ENCODE measurements around the gene ZBTB11. TPM values are rescaled to one million over a fixed set of nuclear protein-coding genes. Genes with fewer than 3 reads are reported as not detected.

ZBTB11 gene
- total and polyA plus RNA-seq, 2 donors (not counting 3 experiments of a cell fraction or from before 2014, with no cell fraction given) = 4.2 to 15.8 TPM

DNA sequence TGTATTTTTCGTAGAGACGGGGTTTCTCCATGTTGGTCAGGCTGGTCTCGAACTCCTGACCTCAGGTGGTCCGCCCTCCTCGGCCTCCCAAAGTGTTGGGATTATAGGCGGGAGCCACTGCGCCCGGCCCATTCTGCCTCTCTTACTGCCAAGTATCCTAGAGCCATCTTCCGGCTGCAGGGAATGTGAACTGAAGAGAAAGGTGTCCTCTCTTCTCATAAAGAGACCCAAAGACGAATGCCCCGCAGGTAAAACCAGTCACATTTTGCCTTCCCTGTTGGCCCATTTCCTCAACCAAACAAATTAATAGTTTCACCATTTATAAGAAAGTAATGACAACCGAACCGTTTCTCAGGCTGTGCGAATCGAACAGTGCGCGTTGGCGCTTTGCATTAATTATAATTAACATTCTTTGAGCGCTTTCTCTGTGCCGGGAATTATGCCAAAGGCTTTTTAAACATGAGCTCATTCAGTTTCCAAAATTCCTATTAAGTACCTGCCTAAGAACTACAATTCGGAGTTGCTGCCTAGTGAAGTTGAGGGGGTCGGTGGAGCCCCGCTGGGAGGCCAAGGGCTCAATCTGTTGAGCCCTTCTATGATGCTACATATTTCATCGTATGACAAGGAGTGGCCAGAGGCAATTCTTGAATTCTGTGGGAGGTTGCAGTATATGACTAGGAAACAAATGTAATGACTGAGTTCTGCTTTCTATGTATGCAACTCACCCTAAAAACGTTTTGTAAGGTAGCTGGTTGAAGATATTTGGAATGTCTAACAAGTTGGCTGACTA lies 10.4 kb upstream of the ZBTB11 start:
- peaks cover 38% of the 10 kb centered on the region for H3K79me2 ChIP-seq (ENCODE audit: control insufficient read depth, insufficient read depth, low read length)
- H3K4me1 ChIP-seq (ENCODE audit: control insufficient read depth, extremely low read depth, insufficient read depth, low read length) = peaks cover 20% of the 10 kb centered on the region
- no peak for FAIRE-seq
- BruUV-seq (replicated peaks) = TSS peak; percentile 93
- dilution Hi-C loops (cut with MboI; ENCODE audit: extremely low pct_ligation_motif_present, low sequenced_read_pairs) (no loop called here), intact Hi-C loops (cut with micrococcal nuclease) (loop anchor here (2.0 kb wide), 1 partner anchor 37 kb away; the partner anchor contains the start of gene CEP97)
- peaks cover 2% of the 10 kb centered on the region for H4K20me1 ChIP-seq (replicated peaks; ENCODE audit: control insufficient read depth, extremely low read depth, insufficient read depth, low read length)
- DNase-seq (ENCODE audit: low read depth, low spot score) = no peak
- H3K4me2 ChIP-seq (ENCODE audit: insufficient read depth, low read length) = peak overlapping the region; percentile 73
- H2AFZ ChIP-seq (ENCODE audit: low read depth, low read length) = peak overlapping the region; percentile 11
- peak overlapping the region; percentile 78 for H3K27ac ChIP-seq (ENCODE audit: insufficient read depth, low read depth, low read length)
- peak overlapping the region in 2 of 3 experiments; percentile 80 to 96 for H3K4me3 ChIP-seq (replicated peaks in 1 of 3; ENCODE audit: insufficient read depth in 1 of 3, low read depth in 1 of 3, low read length in 3 of 3)
- H3K36me3 ChIP-seq (ENCODE audit: control insufficient read depth in 2 of 2, extremely low read depth in 1 of 2, insufficient read depth in 2 of 2, low read length in 2 of 2) = peaks cover 0 to 9% of the 10 kb centered on the region in 2 experiments
- ChIA-PET CTCF (interaction anchor here (1.0 to 1.8 kb wide), 4 partner anchors 10 to 366 kb away, joined by 3 to 11 read pairs (median 4); partner anchors contain the start of gene ZBTB11), POLR2A (interaction anchor here (0.8 to 2.1 kb wide), 2 partner anchors 11 to 37 kb away, joined by 3 to 19 read pairs; partner anchors contain the start of genes CEP97 and ZBTB11)
- TF ChIP-seq FOS (IDR thresholded peaks at IDR 0.05; ENCODE audit: borderline replicate concordance, insufficient read depth, low read length) (no peak), JUN (IDR thresholded peaks at IDR 0.05; ENCODE audit: borderline replicate concordance, insufficient read depth, insufficient read length, low read depth) (no peak), EZH2 (IDR thresholded peaks at IDR 0.05; ENCODE audit: borderline replicate concordance, low read depth, low read length, severe bottlenecking) (no peak), GATA2 (IDR thresholded peaks at IDR 0.05; ENCODE audit: insufficient read depth, insufficient read length, low read depth, low read length) (no peak), MAX (IDR thresholded peaks at IDR 0.05; ENCODE audit: insufficient read depth, insufficient read length) (no peak), POLR2A (IDR thresholded peaks at IDR 0.05; ENCODE audit: low read depth, low read length) (no peak)
- H3K9ac ChIP-seq (replicated peaks; ENCODE audit: extremely low read depth, insufficient read depth, low read length) = peak overlapping the region; percentile 99
- no peaks in the 10 kb centered on the region for H3K27me3 ChIP-seq (ENCODE audit: control insufficient read depth in 2 of 2, insufficient read depth in 2 of 2, low read length in 2 of 2)
- H3K9me1 ChIP-seq (replicated peaks; ENCODE audit: control insufficient read depth, extremely low read depth, insufficient read depth, low read length) = no peaks in the 10 kb centered on the region
- no peaks in the 10 kb centered on the region for H3K9me3 ChIP-seq (replicated peaks; ENCODE audit: control insufficient read depth, insufficient read depth, low read length)

All from endothelial cell of umbilical vein (primary cell).